ENCODE data around the gene EPHA4. TPM values are rescaled to one million over a fixed set of nuclear protein-coding genes. Genes with fewer than 3 reads are reported as not detected.

Gene EPHA4
- polyA plus RNA-seq, 1 donor (not counting 4 experiments of a cell fraction or from before 2014, with no cell fraction given) = 9.0 TPM

DNA sequence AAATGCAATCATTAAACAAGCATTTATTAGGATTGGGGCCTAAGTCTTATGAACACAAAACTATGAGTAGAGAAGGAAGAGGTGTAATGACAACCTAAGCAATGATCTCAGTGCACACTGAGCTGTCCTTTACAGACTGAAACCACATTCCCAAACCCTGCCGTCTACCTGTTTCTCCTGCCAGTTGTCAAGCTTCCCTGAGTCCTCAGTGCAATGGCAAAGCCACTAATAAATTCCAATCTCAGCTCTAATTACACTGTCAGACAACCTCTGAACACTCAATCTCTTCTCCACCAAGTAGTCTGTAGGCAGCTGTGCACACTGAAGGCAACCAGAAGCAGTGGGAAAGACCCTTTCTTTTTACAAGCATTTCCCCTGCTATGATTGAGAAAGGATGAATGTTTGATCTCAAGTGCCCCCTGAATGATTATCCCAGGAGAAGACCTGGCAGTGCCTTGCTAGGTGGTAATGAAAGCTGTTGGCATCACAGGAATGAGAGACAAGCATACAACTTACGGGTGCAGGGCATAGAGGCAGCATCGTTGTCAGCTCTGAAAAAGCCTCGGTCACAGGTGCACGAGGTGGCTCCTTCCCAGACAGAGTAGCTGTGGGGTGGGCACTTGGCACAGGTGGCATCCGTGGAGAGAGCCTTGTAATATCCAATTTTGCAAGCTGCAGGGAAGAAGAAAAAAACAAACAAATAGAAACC lies 71.4 kb downstream of the EPHA4 start:
- H3K4me3 ChIP-seq (ENCODE audit: control insufficient read depth in 2 of 3, extremely low read depth in 1 of 3, insufficient read depth in 2 of 3, low read depth in 1 of 3, low read length in 3 of 3) = no peak overlapping the region

GRCh38 chr2:221495731-221496130 lies 76.4 kb downstream of the EPHA4 start:
- dilution Hi-C loops (cut with MboI; ENCODE audit: extremely low pct_ligation_motif_present, low sequenced_read_pairs) = no loop called here
- no peak for DNase-seq (ENCODE audit: low read depth, low spot score)
- no peak for FAIRE-seq

More for the DNA sequence above, 71.4 kb downstream of the EPHA4 start:
- Histone ChIP-seq H2AFZ (ENCODE audit: control insufficient read depth, low read length) (no peak overlapping the region), H3K36me3 (ENCODE audit: control insufficient read depth in 2 of 2, extremely low read depth in 1 of 2, insufficient read depth in 2 of 2, low read length in 2 of 2) (no peaks in the 10 kb centered on the region), H3K9ac (ENCODE audit: control insufficient read depth, extremely low read depth, insufficient read depth, low read length) (no peak overlapping the region), H4K20me1 (ENCODE audit: control insufficient read depth, extremely low read depth, insufficient read depth, low read length) (no peaks in the 10 kb centered on the region), H3K27me3 (ENCODE audit: control insufficient read depth, extremely low read depth, insufficient read depth, low read length) (no peaks in the 10 kb centered on the region), H3K4me1 (ENCODE audit: control insufficient read depth, extremely low read depth, insufficient read depth, low read length) (peaks cover 16% of the 10 kb centered on the region), H3K27ac (ENCODE audit: control insufficient read depth, insufficient read depth, low read length) (no peak overlapping the region), H3K79me2 (ENCODE audit: control insufficient read depth, insufficient read depth, low read length) (no peaks in the 10 kb centered on the region), H3K9me1 (ENCODE audit: control insufficient read depth, extremely low read depth, insufficient read depth, low read length) (no peaks in the 10 kb centered on the region), H3K4me2 (ENCODE audit: control insufficient read depth, extremely low read depth, insufficient read depth, low read depth, low read length) (no peak overlapping the region), H3K9me3 (ENCODE audit: control insufficient read depth, low read depth, low read length) (no peaks in the 10 kb centered on the region)
- TF ChIP-seq EZH2 (IDR thresholded peaks at IDR 0.05; ENCODE audit: low read length) = no peak
- TF ChIP-seq, protein P1, sequence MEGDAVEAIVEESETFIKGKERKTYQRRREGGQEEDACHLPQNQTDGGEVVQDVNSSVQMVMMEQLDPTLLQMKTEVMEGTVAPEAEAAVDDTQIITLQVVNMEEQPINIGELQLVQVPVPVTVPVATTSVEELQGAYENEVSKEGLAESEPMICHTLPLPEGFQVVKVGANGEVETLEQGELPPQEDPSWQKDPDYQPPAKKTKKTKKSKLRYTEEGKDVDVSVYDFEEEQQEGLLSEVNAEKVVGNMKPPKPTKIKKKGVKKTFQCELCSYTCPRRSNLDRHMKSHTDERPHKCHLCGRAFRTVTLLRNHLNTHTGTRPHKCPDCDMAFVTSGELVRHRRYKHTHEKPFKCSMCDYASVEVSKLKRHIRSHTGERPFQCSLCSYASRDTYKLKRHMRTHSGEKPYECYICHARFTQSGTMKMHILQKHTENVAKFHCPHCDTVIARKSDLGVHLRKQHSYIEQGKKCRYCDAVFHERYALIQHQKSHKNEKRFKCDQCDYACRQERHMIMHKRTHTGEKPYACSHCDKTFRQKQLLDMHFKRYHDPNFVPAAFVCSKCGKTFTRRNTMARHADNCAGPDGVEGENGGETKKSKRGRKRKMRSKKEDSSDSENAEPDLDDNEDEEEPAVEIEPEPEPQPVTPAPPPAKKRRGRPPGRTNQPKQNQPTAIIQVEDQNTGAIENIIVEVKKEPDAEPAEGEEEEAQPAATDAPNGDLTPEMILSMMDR (optimal IDR thresholded peaks at IDR 0.05 in 1 of 3, IDR thresholded peaks at IDR 0.05 in 1 of 3, conservative IDR thresholded peaks at IDR 0.05 in 1 of 3; ENCODE audit: extremely low read depth in 1 of 3, insufficient read depth in 2 of 3, low read length in 3 of 3) = no peak
- DNase-seq (ENCODE audit: low read depth, low spot score) (no peak), FAIRE-seq (no peak)
- dilution Hi-C loops (cut with MboI; ENCODE audit: extremely low pct_ligation_motif_present, low sequenced_read_pairs) = no loop called here

More at GRCh38 chr2:221495731-221496130, 76.4 kb downstream of the EPHA4 start:
- no peak for TF ChIP-seq EZH2 (IDR thresholded peaks at IDR 0.05; ENCODE audit: low read length)
- TF ChIP-seq, protein P1 (optimal IDR thresholded peaks at IDR 0.05 in 1 of 3, IDR thresholded peaks at IDR 0.05 in 1 of 3, conservative IDR thresholded peaks at IDR 0.05 in 1 of 3; ENCODE audit: extremely low read depth in 1 of 3, insufficient read depth in 2 of 3, low read length in 3 of 3) = no peak
- Histone ChIP-seq H3K36me3 (ENCODE audit: control insufficient read depth in 2 of 2, extremely low read depth in 1 of 2, insufficient read depth in 2 of 2, low read length in 2 of 2) (no peaks in the 10 kb centered on the region), H3K9me1 (ENCODE audit: control insufficient read depth, extremely low read depth, insufficient read depth, low read length) (no peaks in the 10 kb centered on the region), H3K9ac (ENCODE audit: control insufficient read depth, extremely low read depth, insufficient read depth, low read length) (no peak overlapping the region), H3K9me3 (ENCODE audit: control insufficient read depth, low read depth, low read length) (no peaks in the 10 kb centered on the region), H3K4me3 (ENCODE audit: control insufficient read depth in 2 of 3, extremely low read depth in 1 of 3, insufficient read depth in 2 of 3, low read depth in 1 of 3, low read length in 3 of 3) (no peak overlapping the region), H4K20me1 (ENCODE audit: control insufficient read depth, extremely low read depth, insufficient read depth, low read length) (no peaks in the 10 kb centered on the region), H3K4me1 (ENCODE audit: control insufficient read depth, extremely low read depth, insufficient read depth, low read length) (peaks cover 9% of the 10 kb centered on the region), H3K79me2 (ENCODE audit: control insufficient read depth, insufficient read depth, low read length) (no peaks in the 10 kb centered on the region), H3K27ac (ENCODE audit: control insufficient read depth, insufficient read depth, low read length) (no peak overlapping the region), H3K27me3 (ENCODE audit: control insufficient read depth, extremely low read depth, insufficient read depth, low read length) (no peaks in the 10 kb centered on the region), H3K4me2 (ENCODE audit: control insufficient read depth, extremely low read depth, insufficient read depth, low read depth, low read length) (no peak overlapping the region), H2AFZ (ENCODE audit: control insufficient read depth, low read length) (no peak overlapping the region)

All from keratinocyte (primary cell).